Muscle of leg (tissue), 11 donors: ENCODE measurements around the gene KDM4F. TPM values are rescaled to one million over a fixed set of nuclear protein-coding genes. Genes with fewer than 3 reads are reported as not detected.

Experiments used
- DNase-seq: peaks from one replicate; pipeline ENCODE4 v3.0.0; 2013
- H3K27ac ChIP-seq: one replicate; pipeline ENCODE4 v1.5.1; 2013; ENCODE audit warnings: mild to moderate bottlenecking, low read length, control low read depth
- H3K27me3 ChIP-seq: one replicate; pipeline ENCODE4 v1.6.1; 2013; ENCODE audit warnings: low read length; ENCODE audit not compliant: control insufficient read depth, insufficient read depth
- H3K36me3 ChIP-seq: one replicate; pipeline ENCODE4 v1.6.1; 2013; ENCODE audit warnings: low read length; ENCODE audit not compliant: control insufficient read depth, insufficient read depth
- H3K4me1 ChIP-seq: one replicate; pipeline ENCODE4 v1.6.1; 2013; ENCODE audit warnings: low read length; ENCODE audit not compliant: control insufficient read depth, insufficient read depth
- H3K4me3 ChIP-seq: one replicate; pipeline ENCODE4 v1.5.1; 2013; ENCODE audit warnings: low read length, control low read depth
- H3K9me3 ChIP-seq: replicated peaks from 2 replicates; pipeline ENCODE4 v1.6.1; 2013; ENCODE audit warnings: low read depth, low read length; ENCODE audit not compliant: control insufficient read depth
- WGBS: methylation state at CpG from one replicate; pipeline ENCODE4 v1.1.5; 2013; ENCODE audit warnings: missing lambda C conversion rate; ENCODE audit not compliant: insufficient coverage; 5-methylcytosine and 5-hydroxymethylcytosine counted together
- polyA plus RNA-seq, 8 donors: library from polyadenylated mRNA; unstranded; fragments of 120-200 nt; gene quantifications; one replicate each; pipeline versions ENCODE4 v1.2.1 to v1.2.3, GENCODE V29; 2013; ENCODE audit warnings: inconsistent platforms in 1 of 8, low replicate concordance in 1 of 8; ENCODE audit not compliant: insufficient read length in 8 of 8, insufficient read depth in 1 of 8
- total RNA-seq: library from RNA; stranded (reverse); fragments of 120-200 nt; gene quantifications from one replicate; pipeline ENCODE4 v1.2.4, GENCODE V29; 2013

Gene KDM4F
- total and polyA plus RNA-seq, 9 donors = not detected

GRCh38 chr11:95086836-95087570 lies 37.8 kb downstream of the KDM4F start:
- no peaks in the 10 kb centered on the region for H3K36me3 ChIP-seq
- WGBS = no CpG with 5 or more reads among the region's 1 CpG

DNA sequence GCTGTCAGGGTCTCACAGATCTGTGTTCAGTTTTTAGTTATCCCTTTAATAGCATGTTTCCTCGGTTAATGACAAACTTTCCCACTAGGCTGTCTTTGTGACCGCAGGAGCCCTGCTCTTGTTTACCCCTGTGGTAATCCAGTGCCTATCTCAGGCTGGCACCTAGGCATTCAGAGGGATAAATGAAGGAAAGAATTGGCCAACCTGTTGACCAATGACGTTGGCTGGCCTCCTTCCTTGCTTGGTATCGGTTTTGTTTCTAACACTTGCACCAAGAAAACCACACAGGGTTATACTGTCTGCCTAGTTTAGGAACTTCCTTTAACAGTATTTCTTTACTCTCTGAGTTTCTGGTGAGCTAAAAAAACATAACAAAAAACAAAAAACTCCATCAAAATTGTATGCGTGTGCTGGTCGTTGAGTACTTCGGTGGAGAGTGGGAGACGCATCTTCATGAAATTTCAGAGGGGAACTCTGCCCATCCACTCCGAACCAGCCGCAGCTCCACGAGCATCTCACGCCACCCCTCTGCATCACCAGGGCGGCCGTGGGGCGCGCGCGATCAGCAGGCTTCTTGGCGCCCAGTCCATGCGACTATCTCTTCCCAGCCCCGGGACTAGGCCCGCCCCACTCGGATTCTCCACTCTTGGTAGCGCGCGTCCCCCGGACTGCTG lies 39.9 kb downstream of the KDM4F start:
- peak overlapping the region; percentile 67 for H3K4me3 ChIP-seq
- no peaks in the 10 kb centered on the region for H3K9me3 ChIP-seq
- no peaks in the 10 kb centered on the region for H3K27me3 ChIP-seq
- 4% methylated on average over 24 of the region's 27 CpGs for WGBS
- peak overlapping the region; percentile 89 for H3K27ac ChIP-seq
- no peak for DNase-seq
- no peaks in the 10 kb centered on the region for H3K36me3 ChIP-seq
- peaks cover 33% of the 10 kb centered on the region for H3K4me1 ChIP-seq

More at GRCh38 chr11:95086836-95087570, 37.8 kb downstream of the KDM4F start:
- H3K27me3 ChIP-seq = no peaks in the 10 kb centered on the region
- H3K27ac ChIP-seq = no peak overlapping the region
- no peak for DNase-seq
- H3K4me1 ChIP-seq = peaks cover 17% of the 10 kb centered on the region
- H3K9me3 ChIP-seq = no peaks in the 10 kb centered on the region
- no peak overlapping the region for H3K4me3 ChIP-seq

DNA sequence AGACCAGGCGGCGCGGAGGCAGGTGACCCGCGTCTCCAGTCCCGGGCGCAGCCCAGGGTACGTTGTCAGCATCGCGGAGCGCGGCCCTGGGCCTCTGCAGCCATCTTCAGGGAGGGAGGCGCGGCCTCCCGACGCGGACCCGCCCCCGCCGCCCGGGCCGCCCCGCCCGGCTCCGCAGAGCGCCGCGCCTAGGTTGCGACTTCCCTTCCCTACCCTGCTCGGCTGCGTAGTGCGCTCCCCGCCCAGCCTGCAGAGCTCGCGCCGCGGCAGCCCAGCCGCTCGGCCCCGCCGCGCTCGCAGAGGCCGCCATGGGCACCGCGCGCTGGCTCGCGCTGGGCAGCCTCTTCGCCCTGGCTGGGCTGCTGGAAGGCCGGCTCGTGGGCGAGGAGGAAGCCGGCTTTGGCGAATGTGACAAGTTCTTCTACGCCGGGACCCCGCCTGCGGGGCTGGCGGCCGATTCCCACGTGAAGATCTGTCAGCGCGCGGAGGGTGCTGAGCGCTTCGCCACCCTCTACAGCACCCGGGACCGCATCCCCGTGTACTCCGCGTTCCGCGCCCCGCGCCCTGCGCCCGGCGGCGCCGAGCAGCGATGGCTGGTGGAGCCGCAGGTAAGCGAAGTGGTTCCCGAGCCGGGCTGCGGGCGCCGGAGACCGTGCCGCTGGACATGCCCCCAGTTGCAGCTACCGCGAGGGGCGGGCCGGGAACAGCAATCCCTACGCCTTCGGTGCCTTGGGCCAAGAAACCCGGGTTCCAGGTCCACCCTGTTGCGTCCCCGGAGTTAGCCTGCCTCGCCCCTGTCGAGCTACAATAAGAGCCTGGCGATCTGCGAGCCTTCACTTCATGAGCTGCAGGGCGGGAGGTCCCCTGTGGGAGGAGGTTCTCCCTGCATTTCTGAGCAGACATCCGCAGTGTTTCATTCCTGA lies 40.7 kb downstream of the KDM4F start, which contains the start of gene ENDOD1:
ENDOD1 (plus strand) TSS at position 227 of the 923 bp plus-strand sequence; CDS start at position 309, 82 bp downstream.
- Histone ChIP-seq H3K9me3 (no peaks in the 10 kb centered on the region), H3K4me3 (peak within 1 kb of the TSS; percentile 85), H3K27ac (peak within 1 kb of the TSS; percentile 89), H3K36me3 (no peaks in the 10 kb centered on the region), H3K27me3 (no peaks in the 10 kb centered on the region), H3K4me1 (peaks cover 33% of the 10 kb centered on the region)
- peak; percentile 94 for DNase-seq
- under 1% methylated on average over 103 of the region's 106 CpGs for WGBS

DNA sequence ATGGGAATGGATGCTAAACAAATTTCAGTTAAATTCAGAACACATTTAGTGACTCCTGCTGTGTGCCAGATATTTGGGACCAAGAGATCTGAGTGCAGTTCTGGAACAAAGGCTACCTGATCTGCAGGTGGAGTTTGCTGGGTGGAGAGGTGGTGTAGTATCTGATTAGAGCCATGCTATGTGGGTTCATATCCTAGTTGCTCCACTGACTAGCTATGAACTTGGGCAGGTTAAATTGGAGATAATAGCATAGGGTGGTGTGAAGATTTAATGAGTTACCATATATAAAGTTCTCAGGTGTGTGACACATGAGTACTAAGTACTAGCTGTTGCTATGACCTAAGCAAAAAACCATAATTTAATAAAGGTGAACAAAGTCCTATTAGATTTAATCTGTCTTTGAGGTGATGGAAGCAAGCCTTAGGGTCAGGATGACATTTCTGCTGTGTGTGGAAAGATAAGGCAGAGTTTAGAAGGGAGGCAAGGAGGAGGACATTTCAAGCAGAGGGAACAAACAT lies 42.5 kb downstream of the KDM4F start:
- Histone ChIP-seq H3K36me3 (no peaks in the 10 kb centered on the region), H3K27me3 (no peaks in the 10 kb centered on the region), H3K4me1 (peaks cover 36% of the 10 kb centered on the region), H3K27ac (no peak overlapping the region), H3K9me3 (no peaks in the 10 kb centered on the region), H3K4me3 (no peak overlapping the region)
- DNase-seq = no peak

- no peaks in the 10 kb centered on the region for H3K27me3 ChIP-seq
- no peak for DNase-seq
- H3K4me1 ChIP-seq = peaks cover 42% of the 10 kb centered on the region
- no peaks in the 10 kb centered on the region for H3K9me3 ChIP-seq
- no peaks in the 10 kb centered on the region for H3K36me3 ChIP-seq
- H3K4me3 ChIP-seq = no peak overlapping the region
- 50% methylated on average over 2 of the region's 5 CpGs for WGBS
- peak overlapping the region; percentile 42 for H3K27ac ChIP-seq
These were observed 43.5 kb downstream of the KDM4F start for GRCh38 chr11:95092549-95093324.

DNA sequence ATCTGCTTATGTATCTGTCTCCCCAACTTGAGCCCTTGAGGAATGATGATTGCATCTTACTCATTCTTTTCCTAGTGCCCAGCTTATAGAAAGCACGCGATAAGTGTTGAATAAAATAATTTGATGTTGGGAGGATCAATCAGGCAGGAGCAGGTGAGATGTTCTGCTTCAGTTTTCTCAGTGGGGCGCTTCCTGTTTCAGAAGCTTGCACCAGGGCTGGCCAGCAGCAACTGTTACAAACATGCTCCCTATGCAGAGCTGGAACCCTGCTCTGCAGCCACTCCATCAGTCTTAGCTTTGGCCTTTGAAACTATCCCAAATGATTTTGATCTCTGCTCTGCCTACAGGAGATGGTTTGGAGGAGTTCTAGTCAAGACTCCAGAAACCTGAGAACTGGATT lies 44.3 kb downstream of the KDM4F start:
- no peaks in the 10 kb centered on the region for H3K9me3 ChIP-seq
- H3K4me1 ChIP-seq = peaks cover 42% of the 10 kb centered on the region
- no peak overlapping the region for H3K27ac ChIP-seq
- peaks cover under 1% of the 10 kb centered on the region for H3K36me3 ChIP-seq
- no peak overlapping the region for H3K4me3 ChIP-seq
- WGBS = 93% methylated on average over 3 of the region's 3 CpGs
- H3K27me3 ChIP-seq = no peaks in the 10 kb centered on the region
- DNase-seq = no peak

DNA sequence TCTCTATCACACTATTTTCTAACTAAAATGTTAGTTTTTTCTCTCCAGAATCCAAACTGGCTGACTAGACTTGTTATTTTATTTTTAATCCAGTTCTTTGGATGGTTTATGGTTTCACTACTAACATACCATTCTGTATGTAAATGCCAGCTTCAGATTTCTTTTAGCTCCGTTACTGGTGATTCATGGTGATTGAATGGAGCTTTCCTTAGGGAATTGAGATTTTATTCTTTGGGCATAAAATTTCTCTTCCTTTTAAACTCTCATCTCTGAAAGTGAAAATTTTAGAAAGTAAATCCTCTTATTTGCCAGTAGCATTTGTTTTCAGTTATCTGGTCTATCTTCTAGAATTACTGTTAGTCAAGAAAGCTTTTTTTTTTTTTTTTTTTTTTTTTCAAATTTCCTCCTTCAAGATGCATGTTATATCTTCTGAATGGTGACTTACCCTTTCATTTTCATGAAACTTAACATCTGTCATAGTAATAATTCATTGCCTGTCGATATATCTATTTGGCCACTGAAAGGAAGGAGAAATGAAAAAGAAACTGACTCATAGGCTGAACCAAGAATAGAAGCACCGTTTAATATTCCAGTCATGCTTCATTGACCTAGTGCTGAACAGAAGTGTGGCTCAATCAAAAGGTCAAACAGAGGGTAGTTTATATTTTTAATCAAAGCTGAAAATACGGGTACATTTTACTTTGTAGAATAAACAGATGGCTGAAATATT lies 46.8 kb downstream of the KDM4F start:
- H3K27me3 ChIP-seq = no peaks in the 10 kb centered on the region
- peak overlapping the region; percentile 65 for H3K27ac ChIP-seq
- H3K4me3 ChIP-seq = no peak overlapping the region
- 63% methylated on average over 1 of the region's 4 CpGs for WGBS
- no peaks in the 10 kb centered on the region for H3K9me3 ChIP-seq
- H3K4me1 ChIP-seq = peaks cover 48% of the 10 kb centered on the region
- DNase-seq = peak; percentile 47
- H3K36me3 ChIP-seq = peaks cover 6% of the 10 kb centered on the region

GRCh38 chr11:95097209-95097608 lies 48.0 kb downstream of the KDM4F start:
- H3K27ac ChIP-seq = peak overlapping the region; percentile 13
- no peaks in the 10 kb centered on the region for H3K27me3 ChIP-seq
- peaks cover 6% of the 10 kb centered on the region for H3K36me3 ChIP-seq
- no peak for DNase-seq
- no peaks in the 10 kb centered on the region for H3K9me3 ChIP-seq
- peaks cover 50% of the 10 kb centered on the region for H3K4me1 ChIP-seq
- WGBS = 72% methylated on average over 3 of the region's 3 CpGs
- H3K4me3 ChIP-seq = no peak overlapping the region

DNA sequence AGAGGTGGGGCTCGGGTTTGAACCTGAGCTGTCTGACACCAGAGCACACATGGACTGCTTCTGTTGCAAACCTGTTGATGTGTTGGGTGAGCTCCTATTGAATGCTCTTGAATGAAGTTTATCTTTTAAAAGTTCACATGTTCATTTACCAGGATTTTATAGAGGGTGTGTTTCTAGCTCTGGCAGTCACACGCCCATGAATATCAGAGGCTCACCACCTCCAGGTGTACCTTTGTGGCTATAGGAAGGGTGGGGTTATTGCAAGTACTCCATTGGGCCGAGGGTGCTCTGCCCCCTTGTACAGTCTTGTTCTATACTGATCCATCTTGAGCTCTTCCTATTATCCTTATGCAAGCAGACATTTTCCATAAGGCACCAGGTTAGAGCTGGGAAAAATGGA lies 49.6 kb downstream of the KDM4F start:
- Histone ChIP-seq H3K4me3 (no peak overlapping the region), H3K9me3 (no peaks in the 10 kb centered on the region), H3K36me3 (peaks cover 8% of the 10 kb centered on the region), H3K27me3 (no peaks in the 10 kb centered on the region), H3K4me1 (peaks cover 48% of the 10 kb centered on the region), H3K27ac (no peak overlapping the region)
- DNase-seq = no peak
- no CpG with 5 or more reads among the region's 3 CpGs for WGBS
